Stimulated activated CD4-positive, alpha-beta T cell treated with anti-CD3 and anti-CD28 coated beads, Interleukin-15, amount 100 ng/mL, for 24 hours (primary cell): ENCODE data around the gene C21orf58.

ENCODE experiments used
- DNase-seq: peaks from one replicate; pipeline ENCODE4 v3.0.0-alpha.2; 2020

The C21orf58 gene

DNA sequence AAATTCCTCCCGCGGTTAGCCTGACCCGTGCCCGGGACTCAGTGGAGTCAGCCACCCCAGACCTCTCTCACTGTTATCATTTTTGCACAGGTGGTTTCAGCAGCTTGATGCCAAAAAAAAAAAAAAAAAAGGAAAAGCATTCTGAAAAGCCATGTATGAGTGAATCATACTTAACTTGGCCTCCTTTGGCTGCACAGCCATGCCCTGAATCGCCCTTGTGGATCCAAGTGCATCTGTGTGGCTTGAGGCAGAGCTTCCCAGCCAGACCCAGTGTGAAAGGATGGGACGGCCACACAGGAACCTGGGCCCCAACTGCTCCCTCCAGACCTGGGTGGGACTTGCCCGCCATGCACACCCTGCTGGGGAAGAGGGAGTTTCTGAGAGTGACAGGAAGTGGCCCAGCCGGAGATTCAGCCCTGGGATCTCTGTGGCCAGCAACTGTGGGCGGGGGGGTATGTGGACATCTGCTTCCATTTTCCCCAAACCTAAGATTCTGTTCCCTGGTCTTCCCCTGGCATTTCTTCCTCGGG lies 29.0 kb downstream of the C21orf58 start:
- no peak for DNase-seq

GRCh38 chr21:46291561-46291960 lies 32.1 kb downstream of the C21orf58 start:
- DNase-seq, result no peak

- DNase-seq, result no peak
Measured at GRCh38 chr21:46289655-46290179, 34.0 kb downstream of the C21orf58 start.

GRCh38 chr21:46287541-46287940 lies 36.1 kb downstream of the C21orf58 start:
- no peak for DNase-seq

GRCh38 chr21:46286648-46287002 lies 37.0 kb downstream of the C21orf58 start:
- DNase-seq, result no peak

DNA sequence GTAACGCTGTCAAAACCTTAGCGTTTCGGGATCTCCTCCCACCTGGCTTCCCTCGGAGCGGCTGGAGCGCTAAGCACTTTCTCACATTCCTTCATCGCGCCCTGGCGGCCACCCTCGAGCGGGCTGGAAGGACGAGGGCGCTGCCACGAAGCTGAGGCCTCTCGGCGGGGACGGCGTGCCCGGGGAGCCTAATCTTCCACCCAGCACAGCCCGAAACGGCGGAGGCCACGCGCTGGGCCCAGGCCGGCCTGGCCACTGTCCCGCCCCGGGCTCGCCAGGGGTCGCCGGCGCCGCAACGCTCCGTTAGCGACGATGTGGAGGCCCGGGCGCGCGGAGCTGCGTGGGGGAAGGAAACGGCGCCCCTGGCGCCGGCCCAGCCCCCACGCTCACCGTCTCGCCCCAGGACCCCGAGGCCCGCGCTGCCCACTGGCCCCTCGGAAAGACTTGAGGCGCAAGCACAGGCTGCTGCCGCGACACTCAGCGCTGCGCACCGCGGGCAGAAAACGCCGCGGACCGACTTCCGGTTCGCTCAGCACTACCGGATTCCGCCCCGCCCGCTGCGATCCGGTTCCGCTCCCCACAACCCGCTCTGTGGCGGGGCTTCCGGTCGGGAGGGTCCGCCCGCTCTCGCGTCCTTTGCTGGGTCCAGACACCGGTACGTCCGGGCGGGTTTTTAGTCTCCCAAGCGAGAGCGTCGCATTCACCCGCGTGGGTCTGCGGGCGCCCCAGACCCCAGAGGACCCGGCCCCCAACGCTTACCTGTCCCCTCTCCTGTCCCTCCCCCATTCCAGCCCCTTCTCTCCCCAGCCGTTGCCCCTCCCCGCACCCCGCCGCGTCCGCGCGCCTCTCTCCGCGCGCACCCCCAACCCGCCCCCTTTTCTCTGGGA lies 37.7 kb downstream of the C21orf58 start, which contains the start of gene YBEY:
Gene YBEY (plus strand): TSS at position 582 of the 887 bp plus-strand sequence. CDS start 572 bp downstream, outside the sequence.
- peak; percentile 93 for DNase-seq

DNA sequence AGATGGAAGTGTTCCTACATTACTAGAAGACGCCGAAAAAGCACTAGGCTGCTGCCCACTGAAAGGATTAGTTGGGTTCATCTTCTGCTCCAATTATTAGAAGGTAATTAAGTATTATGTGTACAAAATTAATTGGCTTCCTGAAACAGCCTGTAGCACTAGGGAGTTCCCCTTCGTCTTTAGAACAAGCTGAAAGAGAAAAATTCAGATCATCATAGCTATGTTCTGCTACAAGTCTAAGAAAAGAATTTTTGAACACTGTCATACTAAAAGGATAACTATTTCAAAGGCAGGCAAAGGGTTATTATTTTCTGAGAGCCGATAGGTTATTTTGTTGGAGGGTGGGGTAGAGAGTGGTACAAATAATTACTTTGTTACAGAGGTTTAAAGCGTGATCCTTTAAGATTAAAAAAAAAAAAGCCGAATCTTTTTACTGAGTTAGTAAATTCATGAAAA lies 38.4 kb downstream of the C21orf58 start, which contains the start of gene MCM3AP:
Gene MCM3AP (minus strand): TSS at position 406 of the 456 bp plus-strand sequence. CDS start 325 bp downstream, at position 81.
- no peak for DNase-seq

GRCh38 chr21:46284733-46285132 lies 38.9 kb downstream of the C21orf58 start:
- DNase-seq, result no peak

DNA sequence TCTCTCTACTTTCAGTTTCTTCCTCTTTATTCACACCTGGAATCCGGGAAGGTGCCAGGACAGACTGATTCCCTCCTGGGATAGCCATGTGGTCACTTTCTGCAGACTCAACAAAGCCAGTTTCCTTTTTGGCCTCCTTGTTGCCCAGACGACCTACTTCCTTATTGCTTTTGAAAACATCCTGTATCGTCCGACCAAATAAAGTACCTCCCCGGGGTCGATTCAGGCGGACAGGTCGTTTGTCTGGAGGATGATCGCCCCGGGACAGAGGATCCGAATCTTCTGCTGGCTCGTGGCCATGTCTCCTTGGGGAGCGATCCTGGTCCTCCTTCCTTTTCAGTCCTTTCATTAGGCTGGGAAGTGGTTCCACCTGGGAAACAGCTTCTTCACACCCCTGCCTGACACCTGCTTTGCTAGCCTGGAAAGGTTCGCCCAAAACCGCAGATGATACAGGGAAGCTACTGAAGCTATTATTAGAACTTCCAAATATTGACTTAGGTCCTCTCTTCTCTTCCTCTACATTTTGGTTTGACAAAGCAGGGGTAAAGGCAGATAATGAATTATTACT lies 39.5 kb downstream of the C21orf58 start:
- no peak for DNase-seq

DNA sequence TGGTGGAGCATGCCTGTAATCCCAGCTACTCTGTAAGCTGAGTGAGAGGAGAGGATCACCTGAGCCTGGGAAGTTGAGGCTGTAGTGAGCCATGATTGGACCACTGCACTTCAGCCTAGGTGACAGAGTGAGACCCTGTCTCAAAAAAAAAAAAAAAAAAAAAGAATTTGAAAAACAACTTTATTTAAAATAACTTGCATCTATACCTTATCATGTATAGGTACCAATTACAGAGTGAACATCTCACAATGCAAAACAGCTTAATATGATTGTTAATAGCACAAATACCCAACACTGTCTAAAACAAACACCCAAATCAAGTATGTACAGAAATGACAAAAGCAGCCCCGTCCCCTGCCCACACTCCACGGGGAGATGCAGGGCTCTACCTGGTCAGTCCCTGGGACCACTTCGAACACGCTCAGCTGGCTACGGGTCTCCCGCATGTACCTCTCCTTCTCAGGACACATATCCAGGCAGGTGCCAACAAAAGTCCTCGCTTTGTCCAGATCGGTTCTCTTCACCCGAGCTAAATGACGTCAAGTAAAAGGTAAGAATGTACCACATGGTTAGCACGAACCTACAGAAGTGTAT lies 48.8 kb downstream of the C21orf58 start:
- DNase-seq, result no peak

DNA sequence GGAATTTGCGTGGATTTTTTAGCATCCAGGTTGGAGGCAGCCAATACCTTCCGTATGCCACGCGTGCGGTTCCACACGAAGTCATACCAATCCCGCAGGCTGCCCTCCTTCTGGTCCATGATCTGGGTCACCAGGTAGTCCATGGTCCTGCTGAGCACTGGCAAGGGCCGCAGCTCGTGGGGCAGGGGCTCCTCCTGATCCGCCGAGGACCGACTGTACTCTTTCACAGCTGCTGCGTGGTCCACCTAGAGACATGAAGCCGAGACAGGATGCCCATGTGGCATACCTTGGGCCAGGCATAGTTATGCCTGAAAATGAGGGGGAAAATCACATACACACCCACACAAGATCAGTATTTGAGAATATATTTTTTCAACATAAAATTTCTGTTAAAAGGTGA lies 50.3 kb downstream of the C21orf58 start:
- DNase-seq, result no peak

GRCh38 chr21:46269466-46269865 lies 54.2 kb downstream of the C21orf58 start:
- no peak for DNase-seq

DNA sequence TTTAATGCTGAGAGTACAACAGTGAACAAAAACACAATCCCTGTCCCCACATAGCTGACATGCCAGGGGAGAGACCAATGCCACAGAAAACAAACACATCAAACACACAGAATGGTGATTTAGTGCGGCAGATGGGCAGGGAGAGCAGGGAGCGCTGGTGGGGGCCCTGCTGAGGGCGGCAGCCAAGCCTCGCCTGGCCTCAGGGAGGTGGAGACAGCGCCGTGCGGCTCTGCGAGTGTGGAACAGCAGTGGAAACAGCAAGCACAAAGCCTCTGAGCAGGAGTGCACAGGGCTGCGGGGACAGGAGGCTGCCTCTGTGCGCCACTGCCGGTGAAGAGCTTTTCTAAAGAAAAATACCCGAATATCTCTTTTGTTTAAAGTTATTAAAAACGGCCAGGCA lies 55.3 kb downstream of the C21orf58 start:
- no peak for DNase-seq

- no peak for DNase-seq
Measured at GRCh38 chr21:46266946-46267345, 56.7 kb downstream of the C21orf58 start.

DNA sequence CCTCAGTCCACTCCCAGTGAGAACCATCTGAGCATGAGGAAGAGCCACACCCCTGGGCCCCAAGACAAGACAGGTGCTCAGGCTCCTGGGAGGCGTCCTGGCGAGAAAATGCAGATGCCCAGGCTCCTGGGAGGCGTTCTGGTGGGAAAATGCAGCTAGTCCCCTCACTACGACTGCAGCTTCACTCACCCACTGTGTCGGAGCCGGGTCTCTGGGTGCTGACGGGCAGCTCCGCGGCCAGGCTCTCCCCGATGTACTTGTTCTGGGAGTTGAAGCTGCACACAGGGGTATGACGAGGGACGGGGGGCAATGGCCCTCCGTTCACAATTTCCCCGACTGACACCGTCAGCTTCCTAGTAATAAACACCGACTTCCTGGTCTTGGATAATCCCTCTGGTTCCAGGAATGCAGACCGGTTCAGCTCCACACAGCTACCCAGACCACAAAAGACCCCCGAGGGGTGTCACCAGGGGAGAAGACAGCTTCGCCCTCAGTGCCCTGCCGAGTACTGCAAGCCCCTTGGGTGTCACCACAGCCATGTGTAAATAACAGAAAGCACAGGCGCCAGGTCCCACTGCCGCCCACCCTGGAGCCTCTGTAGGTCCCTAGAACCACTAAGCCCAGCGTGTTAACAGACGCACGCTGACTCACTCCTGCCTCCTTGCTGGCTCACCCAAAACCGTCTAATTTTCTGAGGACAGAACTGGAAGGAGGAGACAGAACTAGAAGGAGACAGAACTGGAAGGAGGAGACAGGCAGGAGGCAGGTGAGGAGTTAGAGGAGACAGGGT lies 57.7 kb downstream of the C21orf58 start:
- DNase-seq, result no peak

- no peak for DNase-seq
Measured at GRCh38 chr21:46264690-46265144, 59.0 kb downstream of the C21orf58 start.

DNA sequence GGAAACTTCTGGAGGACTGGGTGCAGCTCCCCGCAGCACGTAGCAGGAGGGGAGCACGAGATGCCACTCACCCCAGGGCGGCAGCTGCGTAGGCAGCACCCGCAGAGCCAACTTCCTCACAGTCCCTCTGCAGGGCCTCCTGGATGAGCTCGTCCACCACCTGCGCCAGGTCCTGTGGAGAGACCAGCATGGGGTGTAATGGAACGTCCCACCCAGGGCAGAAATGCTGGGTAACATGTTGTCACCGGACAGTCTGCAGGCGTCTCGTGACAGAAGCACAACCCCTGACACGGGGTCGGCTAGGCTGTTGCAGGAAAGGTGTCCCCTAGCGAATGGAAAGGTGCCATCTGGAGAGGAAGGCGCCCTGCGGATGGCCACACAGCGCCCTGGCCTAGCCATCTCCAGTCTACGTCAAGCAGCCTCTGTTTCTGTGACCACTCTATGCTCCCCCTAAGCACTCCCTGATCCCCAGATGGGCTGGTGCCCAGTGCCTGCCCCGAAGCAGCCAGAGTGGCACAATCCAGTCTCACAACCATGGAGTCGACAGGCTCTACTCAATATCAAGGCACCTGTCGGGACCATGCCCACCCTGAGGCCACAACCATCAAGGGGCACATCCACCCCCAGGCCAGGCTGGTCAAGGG lies 59.5 kb downstream of the C21orf58 start:
- no peak for DNase-seq

DNA sequence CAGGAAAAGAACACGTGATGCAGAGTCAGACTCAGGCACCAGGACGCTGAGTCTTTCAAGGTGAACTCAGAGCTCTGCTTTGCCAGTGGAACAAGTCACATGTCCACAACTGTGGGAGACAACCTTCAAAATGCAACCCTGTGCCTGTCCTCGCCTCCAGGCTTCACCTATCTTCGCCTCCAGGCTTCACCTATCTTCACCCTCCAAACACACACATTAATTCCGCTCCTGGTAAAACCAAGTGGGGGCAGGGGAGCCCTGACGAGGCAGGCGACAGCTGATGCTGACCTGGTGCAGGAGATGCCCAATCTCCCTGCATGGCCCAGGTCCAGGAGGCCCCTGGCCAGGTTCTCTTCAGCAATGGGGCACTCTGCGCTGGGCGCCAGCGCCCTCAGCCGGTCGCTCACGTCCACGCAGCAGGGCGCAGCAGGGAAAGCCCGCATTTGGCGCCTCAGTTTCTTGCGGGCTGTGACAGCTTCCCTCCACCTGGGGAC lies 67.1 kb downstream of the C21orf58 start:
- no peak for DNase-seq

DNA sequence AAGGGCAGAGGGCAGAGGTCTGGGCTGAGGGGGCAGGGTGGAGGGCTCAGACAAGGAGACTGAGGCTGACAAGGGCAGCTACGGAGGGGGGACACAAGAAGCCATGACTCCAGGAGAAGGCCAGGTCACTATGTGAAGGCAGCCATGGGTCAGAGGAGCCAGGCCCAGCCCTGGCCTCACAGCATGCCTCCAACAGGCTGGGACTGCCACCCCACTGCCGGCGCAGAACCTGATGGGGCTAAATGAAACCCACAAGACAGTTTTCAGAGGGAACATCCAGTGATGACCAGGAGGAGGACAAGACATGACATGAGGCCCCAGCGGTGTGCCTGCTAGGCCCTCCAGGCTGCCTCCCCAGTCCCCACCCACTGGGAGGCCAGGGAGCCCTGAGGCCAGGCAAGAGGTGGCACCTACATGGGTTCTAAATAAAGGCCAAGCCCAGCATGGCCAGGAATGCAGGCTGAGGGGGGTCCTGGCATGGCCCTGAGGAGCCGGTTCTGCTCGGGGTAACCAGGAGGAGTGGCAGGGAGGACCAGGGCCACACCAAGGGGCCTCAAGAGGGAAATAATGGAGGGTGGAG lies 67.8 kb downstream of the C21orf58 start:
- no peak for DNase-seq

- DNase-seq, result no peak
Measured at GRCh38 chr21:46255166-46255565, 68.5 kb downstream of the C21orf58 start.
